Stimulated activated naive B cell treated with anti-CD40 and anti-IgM and Interleukin-4, amounts not matched to agents 10 μg/mL and 1 μg/mL and 100 μg/mL, for 72 hours (primary cell): ENCODE measurements around the gene TBC1D26.
"Not testable (repeated sequence)": the region's sequence is repeated elsewhere in the genome, so short reads cannot be mapped to it uniquely, and the experiment has no call there.

ENCODE experiments used
- ATAC-seq, 2 donors: fragments of 150-1000 bp; cut with Tn5 transposase; replicated peaks; 2 replicates each; pipeline ENCODE4 v1.10.0; 2021; ENCODE audit warnings: moderate library complexity in 1 of 2
- DNase-seq: peaks from one replicate; pipeline ENCODE4 v3.0.0; 2021
- H3K27ac Mint-ChIP-seq: one replicate; pipeline ENCODE4 v1.8.0; 2022; ENCODE audit warnings: mild to moderate bottlenecking, mixed read lengths
- H3K27me3 Mint-ChIP-seq, 2 donors: one replicate each; pipeline ENCODE4 v1.8.0; 2022; ENCODE audit warnings: mixed read lengths in 2 of 2
- H3K36me3 Mint-ChIP-seq, 2 donors: one replicate each; pipeline ENCODE4 v1.8.0; 2022; ENCODE audit warnings: mixed read lengths in 2 of 2, mild to moderate bottlenecking in 1 of 2
- H3K4me1 Mint-ChIP-seq, 2 donors: one replicate each; pipeline ENCODE4 v1.8.0; 2022; ENCODE audit warnings: mixed read lengths in 2 of 2, mild to moderate bottlenecking in 1 of 2
- H3K4me3 Mint-ChIP-seq, 2 donors: one replicate each; pipeline ENCODE4 v1.8.0; 2022; ENCODE audit warnings: mild to moderate bottlenecking in 2 of 2, mixed read lengths in 2 of 2, moderate library complexity in 1 of 2
- H3K9me3 Mint-ChIP-seq, 2 donors: one replicate each; pipeline ENCODE4 v1.8.0; 2022; ENCODE audit warnings: mixed read lengths in 2 of 2, mild to moderate bottlenecking in 1 of 2

Gene TBC1D26

GRCh38 chr17:15777717-15778116 is 45.6 kb downstream of the TBC1D26 start:
- H3K9me3 Mint-ChIP-seq, result peaks cover 38 to 39% of the 10 kb centered on the region in 2 donors

GRCh38 chr17:15779119-15779518 is 47.0 kb downstream of the TBC1D26 start:
- Mint-ChIP-seq H3K36me3 (peaks cover 10 to 37% of the 10 kb centered on the region in 2 donors), H3K27me3 (peaks cover 26 to 39% of the 10 kb centered on the region in 2 donors), H3K4me3 (no peak overlapping the region), H3K27ac (no peak overlapping the region), H3K9me3 (peaks cover 38 to 39% of the 10 kb centered on the region in 2 donors), H3K4me1 (peaks cover 0 to 5% of the 10 kb centered on the region in 2 donors)
- no peak for DNase-seq
- ATAC-seq, result no peak

More at GRCh38 chr17:15777717-15778116, 45.6 kb downstream of the TBC1D26 start:
- peaks cover 12 to 29% of the 10 kb centered on the region in 2 donors for H3K27me3 Mint-ChIP-seq
- ATAC-seq, result no peak
- peaks cover 0 to 5% of the 10 kb centered on the region in 2 donors for H3K4me1 Mint-ChIP-seq
- H3K4me3 Mint-ChIP-seq, result no peak overlapping the region
- H3K27ac Mint-ChIP-seq, result no peak overlapping the region
- H3K36me3 Mint-ChIP-seq, result peaks cover 10 to 31% of the 10 kb centered on the region in 2 donors
- no peak for DNase-seq

GRCh38 chr17:15780188-15780587 is 48.1 kb downstream of the TBC1D26 start:
- H3K27me3 Mint-ChIP-seq, result peaks cover 30 to 43% of the 10 kb centered on the region in 2 donors
- DNase-seq, result no peak
- no peak for ATAC-seq
- peaks cover 31 to 34% of the 10 kb centered on the region in 2 donors for H3K9me3 Mint-ChIP-seq
- H3K4me3 Mint-ChIP-seq, result no peak overlapping the region
- H3K36me3 Mint-ChIP-seq, result peaks cover 10 to 34% of the 10 kb centered on the region in 2 donors
- H3K27ac Mint-ChIP-seq, result no peak overlapping the region
- peaks cover 0 to 5% of the 10 kb centered on the region in 2 donors for H3K4me1 Mint-ChIP-seq

- no peak for ATAC-seq
- DNase-seq, result no peak
- peak overlapping the region in 1 of 2 donors; percentile 68 for H3K4me3 Mint-ChIP-seq
- H3K27me3 Mint-ChIP-seq, result peaks cover 38 to 41% of the 10 kb centered on the region in 2 donors
- peaks cover 16 to 19% of the 10 kb centered on the region in 2 donors for H3K9me3 Mint-ChIP-seq
- H3K4me1 Mint-ChIP-seq, result peaks cover 0 to 10% of the 10 kb centered on the region in 2 donors
- no peak overlapping the region for H3K27ac Mint-ChIP-seq
- peaks cover 10 to 25% of the 10 kb centered on the region in 2 donors for H3K36me3 Mint-ChIP-seq
Observed at GRCh38 chr17:15782866-15783265, 50.8 kb downstream of the TBC1D26 start.

GRCh38 chr17:15783461-15783860 is 51.4 kb downstream of the TBC1D26 start:
- Mint-ChIP-seq H3K4me3 (no peak overlapping the region), H3K9me3 (peaks cover 14 to 16% of the 10 kb centered on the region in 2 donors), H3K4me1 (peaks cover 0 to 10% of the 10 kb centered on the region in 2 donors), H3K27me3 (peaks cover 38 to 41% of the 10 kb centered on the region in 2 donors), H3K36me3 (peaks cover 10 to 21% of the 10 kb centered on the region in 2 donors), H3K27ac (no peak overlapping the region)
- no peak for DNase-seq
- ATAC-seq, result no peak

- Mint-ChIP-seq H3K27me3 (peaks cover 38 to 41% of the 10 kb centered on the region in 2 donors), H3K4me1 (peaks cover 0 to 10% of the 10 kb centered on the region in 2 donors), H3K9me3 (peaks cover 11 to 12% of the 10 kb centered on the region in 2 donors), H3K36me3 (peaks cover 6 to 14% of the 10 kb centered on the region in 2 donors)
- H3K27ac Mint-ChIP-seq, H3K4me3 Mint-ChIP-seq, ATAC-seq, DNase-seq: not testable (repeated sequence)
Observed at GRCh38 chr17:15784351-15784750, 52.3 kb downstream of the TBC1D26 start.

GRCh38 chr17:15787363-15788075 is 55.4 kb downstream of the TBC1D26 start:
- not testable (repeated sequence) for ATAC-seq, H3K36me3 Mint-ChIP-seq, H3K9me3 Mint-ChIP-seq, DNase-seq, H3K4me3 Mint-ChIP-seq, H3K4me1 Mint-ChIP-seq, H3K27ac Mint-ChIP-seq
- H3K27me3 Mint-ChIP-seq, result peaks cover 22 to 26% of the 10 kb centered on the region in 2 donors

GRCh38 chr17:15788365-15788764 is 56.3 kb downstream of the TBC1D26 start:
- H3K4me3 Mint-ChIP-seq, H3K4me1 Mint-ChIP-seq, H3K27ac Mint-ChIP-seq, DNase-seq, H3K36me3 Mint-ChIP-seq, H3K9me3 Mint-ChIP-seq: not testable (repeated sequence)
- ATAC-seq, result peak; percentile 74 to 84
- H3K27me3 Mint-ChIP-seq, result peaks cover 19 to 20% of the 10 kb centered on the region in 2 donors
